LNCAP (cell line): ENCODE data around the gene ARF1.

Experiments used
- CTCF ChIP-seq: fragments of 450-650 bp; IDR thresholded peaks from 2 replicates; pipeline ENCODE4 v1.5.1; 2017; ENCODE audit warnings: mild to moderate bottlenecking

The ARF1 gene

GRCh38 chr1:228066891-228067654 lies 15.4 kb upstream of the ARF1 start:
- TF ChIP-seq CTCF, result no peak

GRCh38 chr1:228068359-228068758 lies 14.1 kb upstream of the ARF1 start:
- TF ChIP-seq CTCF, result no peak

GRCh38 chr1:228070173-228070572 lies 12.3 kb upstream of the ARF1 start:
- no peak for TF ChIP-seq CTCF

- TF ChIP-seq CTCF, result no peak
Observed at GRCh38 chr1:228070851-228071250, 11.7 kb upstream of the ARF1 start.

- TF ChIP-seq CTCF, result no peak
Observed at GRCh38 chr1:228071839-228072657, 10.5 kb upstream of the ARF1 start.

- TF ChIP-seq CTCF, result no peak
Observed at GRCh38 chr1:228072658-228073043, 9.9 kb upstream of the ARF1 start.

- no peak for TF ChIP-seq CTCF
Observed at GRCh38 chr1:228073061-228073856, 9.2 kb upstream of the ARF1 start.
